ENCODE measurements around the gene MYO18A. TPM values are rescaled to one million over a fixed set of nuclear protein-coding genes. Genes with fewer than 3 reads are reported as not detected.

The MYO18A gene
- total RNA-seq, 1 experiment from 2014 or later, result 108 TPM

DNA sequence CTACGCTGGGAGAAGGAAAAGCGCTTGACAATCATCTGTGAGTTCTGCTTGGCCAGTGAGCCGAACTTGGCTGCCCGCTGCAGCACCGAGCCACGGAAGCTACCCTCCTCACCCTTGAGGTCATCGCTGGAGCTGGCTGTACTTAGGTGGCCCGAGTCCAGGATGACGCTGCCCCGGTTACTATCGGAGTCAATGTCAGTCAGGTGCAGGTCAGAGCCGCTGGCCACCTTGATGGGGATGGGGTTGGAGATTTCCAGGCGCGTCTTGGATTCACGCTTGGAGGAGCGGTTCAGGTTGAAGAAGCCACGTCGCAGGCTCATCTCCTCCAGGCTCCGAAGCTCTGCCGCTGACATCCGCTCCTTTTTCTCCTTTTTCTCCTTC lies 13.7 kb downstream of the MYO18A start:
- no peak for DNase-seq (ENCODE audit: low spot score)

GRCh38 chr17:29165800-29166506 lies 14.2 kb downstream of the MYO18A start:
- no peak for DNase-seq (ENCODE audit: low spot score)

GRCh38 chr17:29165261-29165660 lies 14.9 kb downstream of the MYO18A start:
- DNase-seq (ENCODE audit: low spot score), result no peak

GRCh38 chr17:29163563-29163962 lies 16.6 kb downstream of the MYO18A start:
- DNase-seq (ENCODE audit: low spot score), result no peak

GRCh38 chr17:29162909-29163341 lies 17.3 kb downstream of the MYO18A start:
- DNase-seq (ENCODE audit: low spot score), result no peak

DNA sequence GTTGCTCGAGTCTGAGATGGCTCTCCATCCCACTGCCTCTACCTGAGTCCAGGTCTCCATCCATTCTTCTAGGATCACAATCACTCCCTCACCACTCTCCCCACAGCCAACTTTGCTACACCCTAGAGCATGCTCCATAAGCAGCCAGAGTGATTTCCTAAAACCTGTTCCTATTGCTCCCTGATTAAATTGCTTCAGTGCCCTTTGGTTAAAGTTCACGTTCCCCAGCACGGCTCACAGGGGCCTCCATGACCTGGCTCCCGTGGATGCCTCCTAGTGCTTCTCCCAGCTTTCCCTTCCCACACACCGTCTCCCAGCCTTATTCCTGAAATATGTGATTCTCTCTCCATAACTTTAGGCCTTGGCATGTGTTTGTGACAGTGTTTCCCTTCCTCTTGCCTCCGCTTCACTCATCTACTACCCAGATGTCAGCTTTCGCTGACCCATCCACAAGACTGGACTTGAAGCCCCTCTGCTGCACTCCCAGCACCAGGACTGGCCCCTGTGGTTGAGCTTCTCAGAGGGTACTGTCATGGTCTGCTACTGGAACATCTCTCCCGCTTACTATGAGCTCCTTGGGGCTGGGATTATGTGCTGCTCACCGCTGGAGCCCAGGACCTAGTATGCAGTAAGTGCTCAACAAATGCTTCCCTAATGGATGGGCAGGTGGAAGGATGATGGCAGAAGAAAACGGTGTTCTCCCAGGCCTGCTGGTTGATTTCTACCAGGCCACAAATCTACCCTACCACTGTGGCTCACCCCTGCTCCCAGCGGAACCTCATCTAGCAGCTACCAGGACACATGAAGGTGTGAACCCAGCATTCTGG lies 17.9 kb downstream of the MYO18A start:
- DNase-seq (ENCODE audit: low spot score), result no peak

- no peak for DNase-seq (ENCODE audit: low spot score)
These were observed 19.9 kb downstream of the MYO18A start for GRCh38 chr17:29160253-29160652.

DNA sequence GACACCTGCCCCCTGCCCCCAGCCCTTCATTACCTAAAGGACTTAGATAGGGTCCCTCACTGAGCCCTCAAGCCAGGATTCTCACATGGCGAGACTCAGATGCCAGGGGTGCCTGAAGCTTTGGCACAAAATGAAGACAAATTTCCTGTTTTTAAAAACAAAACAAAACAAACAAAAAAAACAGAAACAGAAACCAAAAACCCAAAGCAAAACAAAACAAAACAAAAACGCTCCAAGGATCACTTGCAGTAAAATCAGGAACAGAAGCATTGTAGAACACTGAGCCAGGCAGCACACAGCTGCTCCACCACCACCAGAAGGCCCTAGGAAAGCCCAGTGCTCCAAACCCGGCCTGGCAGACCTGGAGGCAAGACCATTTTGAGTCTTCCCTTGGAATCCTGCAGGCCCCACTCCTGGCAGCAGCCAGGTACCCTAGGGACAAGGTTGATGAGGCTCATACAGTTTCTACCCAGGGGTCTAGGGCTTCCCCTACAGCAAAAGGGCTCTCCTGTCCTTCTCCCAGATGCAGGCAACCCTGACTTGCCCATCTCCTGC lies 20.8 kb downstream of the MYO18A start:
- no peak for DNase-seq (ENCODE audit: low spot score)

GRCh38 chr17:29158488-29159275 lies 21.5 kb downstream of the MYO18A start:
- peak; percentile 45 for DNase-seq (ENCODE audit: low spot score)

- DNase-seq (ENCODE audit: low spot score), result no peak
These were observed 22.1 kb downstream of the MYO18A start for GRCh38 chr17:29158096-29158487.

DNA sequence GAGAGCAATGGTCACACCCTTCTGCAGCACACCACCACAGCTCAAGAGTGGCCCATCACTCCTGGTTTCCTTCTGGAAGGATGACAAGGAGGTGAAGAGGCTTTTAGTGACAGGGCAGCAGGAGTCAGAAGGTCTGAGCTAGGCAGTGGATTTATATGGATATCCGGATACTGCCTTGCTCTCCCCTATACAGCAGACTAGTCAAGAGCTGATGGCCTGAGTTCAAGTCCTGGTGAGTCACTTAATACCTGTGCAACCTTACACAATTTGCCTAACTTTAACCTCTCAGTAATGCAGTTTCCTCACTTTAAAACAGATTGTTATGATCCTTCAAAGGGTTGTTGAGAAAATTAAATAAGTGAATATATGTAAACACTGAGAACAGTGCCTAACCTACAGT lies 22.9 kb downstream of the MYO18A start:
- DNase-seq (ENCODE audit: low spot score), result no peak

GRCh38 chr17:29156781-29157180 lies 23.4 kb downstream of the MYO18A start:
- no peak for DNase-seq (ENCODE audit: low spot score)

GRCh38 chr17:29155966-29156338 lies 24.2 kb downstream of the MYO18A start:
- no peak for DNase-seq (ENCODE audit: low spot score)

GRCh38 chr17:29155227-29155965 lies 24.8 kb downstream of the MYO18A start:
- DNase-seq (ENCODE audit: low spot score), result peak; percentile 78

DNA sequence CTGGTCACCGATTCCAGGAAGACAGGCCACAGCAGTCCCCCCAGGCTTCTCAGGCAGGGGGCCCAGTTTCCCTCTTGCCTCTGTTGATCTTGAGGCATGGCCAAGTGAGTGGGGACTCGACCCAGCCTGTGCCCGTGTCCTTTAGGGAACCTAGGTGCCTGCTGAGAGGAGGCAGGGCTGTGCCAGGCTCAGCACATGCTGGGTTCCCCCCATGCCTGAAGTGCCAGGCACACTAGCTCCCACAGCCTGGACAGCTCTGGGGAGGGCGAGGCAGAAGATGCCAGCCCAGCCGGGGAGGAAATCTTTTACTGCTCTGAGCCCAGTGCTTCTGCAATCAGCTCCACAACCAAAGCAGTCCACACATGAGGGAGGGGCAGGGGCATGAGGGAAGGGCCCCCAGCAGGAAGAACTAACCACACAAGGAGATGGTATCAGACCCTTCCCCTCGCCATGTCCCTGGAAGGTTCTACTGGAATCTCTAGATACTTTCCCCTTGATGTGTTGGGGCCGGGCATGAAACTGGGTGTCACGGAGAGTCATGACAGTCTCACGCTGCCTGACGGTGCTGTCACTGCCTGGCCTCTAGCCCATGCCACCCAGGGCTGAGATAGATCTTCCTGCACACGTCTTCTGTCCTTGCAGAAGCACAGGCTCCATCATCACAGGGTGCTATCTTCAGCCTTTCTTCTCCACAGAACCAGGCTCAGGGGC lies 25.5 kb downstream of the MYO18A start:
- peak; percentile 34 for DNase-seq (ENCODE audit: low spot score)

GRCh38 chr17:29151567-29151966 lies 28.6 kb downstream of the MYO18A start:
- DNase-seq (ENCODE audit: low spot score), result peak; percentile 58

DNA sequence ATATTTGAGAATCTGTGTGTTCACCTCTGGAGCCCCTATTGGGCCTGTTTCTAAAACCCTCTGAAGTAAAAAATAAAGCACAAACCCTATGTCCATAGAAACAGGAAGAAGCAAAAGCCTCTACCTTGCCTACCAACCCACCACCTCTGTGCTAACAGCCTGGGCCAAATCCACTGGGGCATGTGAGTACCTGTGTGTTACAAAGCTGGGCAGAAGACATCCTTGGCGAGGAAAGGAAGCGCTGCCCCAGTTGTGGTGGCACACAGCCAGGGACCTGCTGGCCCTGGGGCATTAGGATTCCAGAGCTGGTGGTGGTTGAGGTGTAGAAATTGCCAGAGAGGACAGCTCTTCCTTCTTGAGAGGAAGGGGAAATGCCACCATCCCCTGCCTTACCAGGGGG lies 30.0 kb downstream of the MYO18A start:
- no peak for DNase-seq (ENCODE audit: low spot score)

GRCh38 chr17:29149431-29150064 lies 30.6 kb downstream of the MYO18A start:
- no peak for DNase-seq (ENCODE audit: low spot score)

DNA sequence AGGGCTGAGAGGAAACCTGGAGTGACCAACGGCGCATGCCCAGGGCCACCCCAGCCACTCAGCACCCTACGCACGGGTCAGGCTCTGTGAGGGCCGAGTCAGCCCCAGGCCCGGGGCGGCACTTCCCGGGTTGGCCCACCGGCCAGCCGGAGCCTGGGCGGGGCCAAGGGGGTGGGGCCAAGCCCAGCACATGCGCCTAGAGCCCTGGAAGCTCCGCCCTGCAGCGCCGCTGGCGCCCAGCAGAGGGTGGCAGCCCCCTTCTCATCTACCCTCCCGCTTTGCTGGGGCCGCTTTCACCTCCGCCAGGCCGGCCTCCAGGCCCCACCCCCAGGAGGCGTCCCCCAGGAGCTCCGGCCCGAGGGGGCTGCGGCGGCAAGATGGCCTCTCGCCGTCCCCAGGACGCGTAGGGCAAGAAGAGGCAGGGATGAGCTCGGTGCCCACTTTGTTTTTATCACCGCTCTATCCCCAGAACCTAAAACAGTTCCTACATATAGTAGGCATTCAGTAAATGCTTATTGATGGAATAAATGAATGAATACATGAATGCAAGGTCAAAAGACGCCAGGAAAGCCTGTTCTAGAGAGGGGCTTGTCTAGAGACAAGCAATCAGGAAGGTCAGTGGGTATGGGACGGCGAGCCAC lies 31.3 kb downstream of the MYO18A start:
- peak; percentile 90 for DNase-seq (ENCODE audit: low spot score)
